GM12878 (cell line): ENCODE measurements around the gene UBB. TPM values are rescaled to one million over a fixed set of nuclear protein-coding genes. Genes with fewer than 3 reads are reported as not detected.

Experiments used
- BHLHE40 ChIP-seq, 2 experiments: fragments of 450-650 bp in 1 of 2; IDR thresholded peaks; 2 replicates each; pipeline ENCODE4 v1.6.1; 2011 to 2017; ENCODE audit warnings: low read depth in 2 of 2, borderline replicate concordance in 1 of 2, improper control_type of control experiment in 1 of 2, low read length in 1 of 2, mild to moderate bottlenecking in 1 of 2
- BMI1 ChIP-seq: fragments of 450-650 bp; IDR thresholded peaks from 2 replicates; pipeline ENCODE4 v1.6.1; 2016; ENCODE audit warnings: mild to moderate bottlenecking, moderate library complexity, borderline replicate concordance
- CBX3 ChIP-seq: fragments of 200-600 bp; sonication (generic); IDR thresholded peaks from 2 replicates; pipeline ENCODE4 v1.6.1; 2016; ENCODE audit warnings: low read depth, borderline replicate concordance
- GATAD2B ChIP-seq: fragments of 450-650 bp; conservative IDR thresholded peaks from 2 replicates; pipeline ENCODE4 v1.6.1; 2017; ENCODE audit warnings: low read depth, mild to moderate bottlenecking, moderate library complexity
- IKZF2 ChIP-seq, 2 experiments: fragments of 450-650 bp; IDR thresholded peaks; 2 replicates each; pipeline ENCODE4 v1.6.1; 2017; ENCODE audit warnings: mild to moderate bottlenecking in 2 of 2, moderate library complexity in 2 of 2
- JUNB ChIP-seq: IDR thresholded peaks from 2 replicates; pipeline ENCODE4 v1.6.1; 2016; ENCODE audit warnings: antibody characterized with exemption, mild to moderate bottlenecking
- KDM1A ChIP-seq: fragments of 200-600 bp; sonication (generic); IDR thresholded peaks from 2 replicates; pipeline ENCODE4 v1.6.1; 2016; ENCODE audit warnings: borderline replicate concordance
- MTA2 ChIP-seq: fragments of 450-650 bp; IDR thresholded peaks from 2 replicates; pipeline ENCODE4 v1.6.1; 2016; ENCODE audit warnings: low read depth, mild to moderate bottlenecking, moderate library complexity
- PAX5 ChIP-seq: IDR thresholded peaks from 2 replicates; pipeline ENCODE4 v1.6.1; 2011; ENCODE audit warnings: low read depth, low read length, borderline replicate concordance
- POLR2AphosphoS2 ChIP-seq: IDR thresholded peaks from 2 replicates; pipeline ENCODE4 v1.6.1; 2011; ENCODE audit warnings: low read depth, mild to moderate bottlenecking, low read length, improper control_type of control experiment, moderate library complexity
- POLR2AphosphoS5 ChIP-seq: IDR thresholded peaks from 2 replicates; pipeline ENCODE4 v1.6.1; 2011; ENCODE audit warnings: mild to moderate bottlenecking, low read length, inconsistent platforms
- RAD51 ChIP-seq: fragments of 450-650 bp; IDR thresholded peaks from 2 replicates; pipeline ENCODE4 v1.6.1; 2016; ENCODE audit warnings: moderate library complexity, mild to moderate bottlenecking, inconsistent platforms
- RUNX3 ChIP-seq: IDR thresholded peaks from 2 replicates; pipeline ENCODE4 v1.6.1; 2012; ENCODE audit warnings: low read length, inconsistent platforms
- SIX5 ChIP-seq: IDR thresholded peaks from 2 replicates; pipeline ENCODE4 v1.6.1; 2011; ENCODE audit warnings: mild to moderate bottlenecking, low read depth, low read length, moderate library complexity; ENCODE audit not compliant: severe bottlenecking
- SREBF2 ChIP-seq: IDR thresholded peaks from 2 replicates; pipeline ENCODE4 v1.6.1; 2012; ENCODE audit warnings: mild to moderate bottlenecking, low read length
- STAT3 ChIP-seq: IDR thresholded peaks from 2 replicates; pipeline ENCODE4 v1.6.1; 2011; ENCODE audit warnings: low read depth, low read length, improper control_type of control experiment
- SUZ12 ChIP-seq: fragments of 200-600 bp; sonication (generic); IDR thresholded peaks from one replicate; pipeline ENCODE4 v1.6.1; 2018; ENCODE audit warnings: antibody characterized with exemption, mild to moderate bottlenecking; ENCODE audit not compliant: unreplicated experiment
- TCF12 ChIP-seq: IDR thresholded peaks from 2 replicates; pipeline ENCODE4 v1.6.1; 2011; ENCODE audit warnings: low read depth, mild to moderate bottlenecking, low read length
- TCF7 ChIP-seq: IDR thresholded peaks from 2 replicates; pipeline ENCODE4 v1.6.1; 2014; ENCODE audit warnings: antibody characterized with exemption, borderline replicate concordance
- polyA plus RNA-seq, 11 experiments: library from polyadenylated mRNA; depleted of rRNA in 4 of 11; unstranded in 6 of 11; stranded (reverse) in 5 of 11; fragments of >200 nt; fragmentation: Nextera tagmentation in 4 of 11; fragmentation: Illumina TruSeq in 1 of 11; extraction: Ambion mirVana in 4 of 11; extraction: Trizol in 1 of 11; gene quantifications; 1 replicate in 1 of 11; 2 replicates in 10 of 11; pipeline versions ENCODE4 v1.2.1 to v1.2.3, GENCODE V29; 2011 to 2016; ENCODE audit warnings: inconsistent platforms in 2 of 11, missing spikeins in 2 of 11, low read depth in 1 of 11
- total RNA-seq, 4 experiments: library from RNA; depleted of rRNA in 3 of 4; stranded (reverse); fragments of >200 nt in 3 of 4; fragmentation: Illumina TruSeq in 1 of 4; extraction: Trizol in 1 of 4; gene quantifications; 2 replicates each; pipeline versions ENCODE4 v1.2.1 to v1.2.3, GENCODE V29; 2013 to 2021
- TF ChIP-seq, protein P1 (sequence below): IDR thresholded peaks from 2 replicates; pipeline ENCODE4 v1.6.1; 2012; ENCODE audit warnings: low read depth, low read length, improper control_type of control experiment
- TF ChIP-seq, protein P2 (sequence below): IDR thresholded peaks from 2 replicates; pipeline ENCODE4 v1.6.1; 2012; ENCODE audit warnings: low read length, inconsistent platforms
- TF ChIP-seq, protein P3 (sequence below): IDR thresholded peaks from 2 replicates; pipeline ENCODE4 v1.6.1; 2012; ENCODE audit warnings: mild to moderate bottlenecking, low read depth, low read length
- TF ChIP-seq, protein P4 (sequence below): fragments of 450-650 bp; IDR thresholded peaks from 2 replicates; pipeline ENCODE4 v1.6.1; 2017; ENCODE audit warnings: mild to moderate bottlenecking, low read depth, inconsistent platforms; ENCODE audit not compliant: poor library complexity, severe bottlenecking

UBB gene
- total and polyA plus RNA-seq, 10 of the 15 experiments (the other 5 are each of a cell fraction or from before 2014, with no cell fraction given) = 1,133 to 4,246 (median 2,099) TPM

DNA sequence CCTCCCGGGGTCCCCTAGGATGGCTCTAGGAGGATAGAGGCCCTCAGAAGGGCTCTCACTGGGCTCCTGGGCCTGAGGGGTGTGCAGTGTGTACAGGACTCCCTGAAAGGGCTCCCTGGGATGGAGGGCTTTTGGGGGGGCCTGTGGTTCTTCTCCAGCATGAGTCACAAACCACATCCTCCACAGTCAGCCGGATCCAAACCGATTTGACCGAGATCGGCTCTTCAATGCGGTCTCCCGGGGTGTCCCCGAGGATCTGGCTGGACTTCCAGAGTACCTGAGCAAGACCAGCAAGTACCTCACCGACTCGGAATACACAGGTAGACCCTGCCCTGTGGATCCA is 39.0 kb downstream of the UBB start (continued):
- TF ChIP-seq GATAD2B = no peak; the same call in 1 of the 2 replicates
- TF ChIP-seq, protein P1, sequence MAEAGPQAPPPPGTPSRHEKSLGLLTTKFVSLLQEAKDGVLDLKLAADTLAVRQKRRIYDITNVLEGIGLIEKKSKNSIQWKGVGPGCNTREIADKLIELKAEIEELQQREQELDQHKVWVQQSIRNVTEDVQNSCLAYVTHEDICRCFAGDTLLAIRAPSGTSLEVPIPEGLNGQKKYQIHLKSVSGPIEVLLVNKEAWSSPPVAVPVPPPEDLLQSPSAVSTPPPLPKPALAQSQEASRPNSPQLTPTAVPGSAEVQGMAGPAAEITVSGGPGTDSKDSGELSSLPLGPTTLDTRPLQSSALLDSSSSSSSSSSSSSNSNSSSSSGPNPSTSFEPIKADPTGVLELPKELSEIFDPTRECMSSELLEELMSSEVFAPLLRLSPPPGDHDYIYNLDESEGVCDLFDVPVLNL = no peak
- TF ChIP-seq, protein P2, sequence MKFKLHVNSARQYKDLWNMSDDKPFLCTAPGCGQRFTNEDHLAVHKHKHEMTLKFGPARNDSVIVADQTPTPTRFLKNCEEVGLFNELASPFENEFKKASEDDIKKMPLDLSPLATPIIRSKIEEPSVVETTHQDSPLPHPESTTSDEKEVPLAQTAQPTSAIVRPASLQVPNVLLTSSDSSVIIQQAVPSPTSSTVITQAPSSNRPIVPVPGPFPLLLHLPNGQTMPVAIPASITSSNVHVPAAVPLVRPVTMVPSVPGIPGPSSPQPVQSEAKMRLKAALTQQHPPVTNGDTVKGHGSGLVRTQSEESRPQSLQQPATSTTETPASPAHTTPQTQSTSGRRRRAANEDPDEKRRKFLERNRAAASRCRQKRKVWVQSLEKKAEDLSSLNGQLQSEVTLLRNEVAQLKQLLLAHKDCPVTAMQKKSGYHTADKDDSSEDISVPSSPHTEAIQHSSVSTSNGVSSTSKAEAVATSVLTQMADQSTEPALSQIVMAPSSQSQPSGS = no peak
- TF ChIP-seq TCF7 = no peak
- TF ChIP-seq MTA2 = no peak
- TF ChIP-seq POLR2AphosphoS2 = no peak
- no peak for TF ChIP-seq RAD51
- no peak for TF ChIP-seq KDM1A
- no peak for TF ChIP-seq JUNB
- TF ChIP-seq IKZF2 (IDR thresholded peaks at IDR 0.05) = peak; percentile 40 to 58
- TF ChIP-seq TCF12 = no peak
- TF ChIP-seq CBX3 = no peak
- no peak for TF ChIP-seq STAT3
- no peak for TF ChIP-seq BMI1
- TF ChIP-seq, protein P3, sequence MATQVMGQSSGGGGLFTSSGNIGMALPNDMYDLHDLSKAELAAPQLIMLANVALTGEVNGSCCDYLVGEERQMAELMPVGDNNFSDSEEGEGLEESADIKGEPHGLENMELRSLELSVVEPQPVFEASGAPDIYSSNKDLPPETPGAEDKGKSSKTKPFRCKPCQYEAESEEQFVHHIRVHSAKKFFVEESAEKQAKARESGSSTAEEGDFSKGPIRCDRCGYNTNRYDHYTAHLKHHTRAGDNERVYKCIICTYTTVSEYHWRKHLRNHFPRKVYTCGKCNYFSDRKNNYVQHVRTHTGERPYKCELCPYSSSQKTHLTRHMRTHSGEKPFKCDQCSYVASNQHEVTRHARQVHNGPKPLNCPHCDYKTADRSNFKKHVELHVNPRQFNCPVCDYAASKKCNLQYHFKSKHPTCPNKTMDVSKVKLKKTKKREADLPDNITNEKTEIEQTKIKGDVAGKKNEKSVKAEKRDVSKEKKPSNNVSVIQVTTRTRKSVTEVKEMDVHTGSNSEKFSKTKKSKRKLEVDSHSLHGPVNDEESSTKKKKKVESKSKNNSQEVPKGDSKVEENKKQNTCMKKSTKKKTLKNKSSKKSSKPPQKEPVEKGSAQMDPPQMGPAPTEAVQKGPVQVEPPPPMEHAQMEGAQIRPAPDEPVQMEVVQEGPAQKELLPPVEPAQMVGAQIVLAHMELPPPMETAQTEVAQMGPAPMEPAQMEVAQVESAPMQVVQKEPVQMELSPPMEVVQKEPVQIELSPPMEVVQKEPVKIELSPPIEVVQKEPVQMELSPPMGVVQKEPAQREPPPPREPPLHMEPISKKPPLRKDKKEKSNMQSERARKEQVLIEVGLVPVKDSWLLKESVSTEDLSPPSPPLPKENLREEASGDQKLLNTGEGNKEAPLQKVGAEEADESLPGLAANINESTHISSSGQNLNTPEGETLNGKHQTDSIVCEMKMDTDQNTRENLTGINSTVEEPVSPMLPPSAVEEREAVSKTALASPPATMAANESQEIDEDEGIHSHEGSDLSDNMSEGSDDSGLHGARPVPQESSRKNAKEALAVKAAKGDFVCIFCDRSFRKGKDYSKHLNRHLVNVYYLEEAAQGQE = no peak
- TF ChIP-seq SIX5 = no peak
- TF ChIP-seq, protein P4, sequence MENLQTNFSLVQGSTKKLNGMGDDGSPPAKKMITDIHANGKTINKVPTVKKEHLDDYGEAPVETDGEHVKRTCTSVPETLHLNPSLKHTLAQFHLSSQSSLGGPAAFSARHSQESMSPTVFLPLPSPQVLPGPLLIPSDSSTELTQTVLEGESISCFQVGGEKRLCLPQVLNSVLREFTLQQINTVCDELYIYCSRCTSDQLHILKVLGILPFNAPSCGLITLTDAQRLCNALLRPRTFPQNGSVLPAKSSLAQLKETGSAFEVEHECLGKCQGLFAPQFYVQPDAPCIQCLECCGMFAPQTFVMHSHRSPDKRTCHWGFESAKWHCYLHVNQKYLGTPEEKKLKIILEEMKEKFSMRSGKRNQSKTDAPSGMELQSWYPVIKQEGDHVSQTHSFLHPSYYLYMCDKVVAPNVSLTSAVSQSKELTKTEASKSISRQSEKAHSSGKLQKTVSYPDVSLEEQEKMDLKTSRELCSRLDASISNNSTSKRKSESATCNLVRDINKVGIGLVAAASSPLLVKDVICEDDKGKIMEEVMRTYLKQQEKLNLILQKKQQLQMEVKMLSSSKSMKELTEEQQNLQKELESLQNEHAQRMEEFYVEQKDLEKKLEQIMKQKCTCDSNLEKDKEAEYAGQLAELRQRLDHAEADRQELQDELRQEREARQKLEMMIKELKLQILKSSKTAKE = no peak
- TF ChIP-seq BHLHE40 (IDR thresholded peaks at IDR 0.05; ENCODE audit: borderline replicate concordance in 1 of 2, low read depth in 2 of 2, low read length in 1 of 2) = 0 out of 4 replicates have a peak, but pooled peaks of 1 of the 2 experiments have one; percentile 29
- TF ChIP-seq SREBF2 = no peak
- peak; percentile 89 for TF ChIP-seq RUNX3
- no peak; the same call in 1 of the 2 replicates for TF ChIP-seq POLR2AphosphoS5
- TF ChIP-seq SUZ12 = no peak
- no peak for TF ChIP-seq PAX5
